Endothelial cell of umbilical vein (primary cell): ENCODE results near the gene CEP72. TPM values are rescaled to one million over a fixed set of nuclear protein-coding genes. Genes with fewer than 3 reads are reported as not detected.

ENCODE experiments used
- BruUV-seq: library from RNA; stranded (reverse); fragments of 400-500 nt; replicated peaks from 2 replicates; lab custom pipeline; 2021; lab: Mats Ljungman, UMichigan
- CTCF ChIA-PET: fragments of 300-600, 350-600 bp; sonication (Branson Sonifier 250); formaldehyde crosslinking; loops from one replicate; lab custom pipeline; 2021; ENCODE audit warnings: antibody characterized with exemption, inconsistent platforms; lab: Charles Lee
- POLR2A ChIA-PET: fragments of 300-600, 350-600 bp; sonication (Branson Sonifier 250); formaldehyde crosslinking; loops from one replicate; lab custom pipeline; 2021; ENCODE audit warnings: antibody characterized with exemption, inconsistent platforms; lab: Charles Lee
- DNase-seq: peaks from one replicate; pipeline ENCODE4 v3.0.0-alpha.2; 2011; ENCODE audit warnings: low read depth, low spot score
- FAIRE-seq: peaks from 2 replicates; lab custom pipeline; 2011; peaks lifted over from hg19 to GRCh38; lab: Jason Lieb, UNC
- H2AFZ ChIP-seq: 2 replicates; pipeline ENCODE4 v1.6.0; 2012; ENCODE audit warnings: low read depth, low read length, control low read depth, inconsistent platforms
- H3K27ac ChIP-seq: 2 replicates; pipeline ENCODE4 v1.5.1; 2011; ENCODE audit warnings: low read depth, mild to moderate bottlenecking, control low read depth, low read length, moderate library complexity; ENCODE audit not compliant: insufficient read depth
- H3K27me3 ChIP-seq, 2 experiments: 2 replicates each; pipeline versions ENCODE4 v1.6.0 to v1.6.1; 2011; ENCODE audit warnings: low read length in 2 of 2, mixed read lengths in 1 of 2; ENCODE audit not compliant: control insufficient read depth in 2 of 2, insufficient read depth in 2 of 2
- H3K36me3 ChIP-seq, 2 experiments: 2 replicates in 1 of 2; 3 replicates in 1 of 2; pipeline ENCODE4 v1.5.1; 2011; ENCODE audit warnings: low read length in 2 of 2, mild to moderate bottlenecking in 1 of 2, moderate library complexity in 1 of 2; ENCODE audit not compliant: control insufficient read depth in 2 of 2, insufficient read depth in 2 of 2; ENCODE audit errors: extremely low read depth in 1 of 2
- H3K4me1 ChIP-seq: 3 replicates; pipeline ENCODE4 v1.5.1; 2011; ENCODE audit warnings: mild to moderate bottlenecking, low read length; ENCODE audit not compliant: control insufficient read depth, insufficient read depth; ENCODE audit errors: extremely low read depth
- H3K4me2 ChIP-seq: 2 replicates; pipeline ENCODE4 v1.6.1; 2011; ENCODE audit warnings: low read length, control low read depth, mixed read lengths; ENCODE audit not compliant: insufficient read depth
- H3K4me3 ChIP-seq, 3 experiments: fragments of 200-600 bp in 1 of 3; sonication (generic), shearing (Covaris generic) in 1 of 3; replicated peaks in 1 of 3; 2 replicates each; pipeline ENCODE4 v1.5.1; 2011 to 2016; ENCODE audit warnings: control low read depth in 3 of 3, low read length in 3 of 3, mild to moderate bottlenecking in 2 of 3, inconsistent platforms in 1 of 3, low read depth in 1 of 3, moderate library complexity in 1 of 3; ENCODE audit not compliant: insufficient read depth in 1 of 3
- H3K79me2 ChIP-seq: 2 replicates; pipeline ENCODE4 v1.6.0; 2012; ENCODE audit warnings: low read length, inconsistent platforms; ENCODE audit not compliant: control insufficient read depth, insufficient read depth
- H3K9ac ChIP-seq: replicated peaks from 2 replicates; pipeline ENCODE3; 2011; ENCODE audit warnings: low read length, control low read depth; ENCODE audit not compliant: insufficient read depth; ENCODE audit errors: extremely low read depth
- H3K9me1 ChIP-seq: replicated peaks from 3 replicates; pipeline ENCODE4 v1.6.0; 2011; ENCODE audit warnings: mild to moderate bottlenecking, low read length; ENCODE audit not compliant: control insufficient read depth, insufficient read depth; ENCODE audit errors: extremely low read depth
- H3K9me3 ChIP-seq: replicated peaks from 2 replicates; pipeline ENCODE4 v1.5.1; 2012; ENCODE audit warnings: low read length, inconsistent platforms; ENCODE audit not compliant: control insufficient read depth, insufficient read depth
- H4K20me1 ChIP-seq: replicated peaks from 2 replicates; pipeline ENCODE3; 2011; ENCODE audit warnings: mild to moderate bottlenecking, low read length; ENCODE audit not compliant: control insufficient read depth, insufficient read depth; ENCODE audit errors: extremely low read depth
- CTCF ChIP-seq, 2 donors: IDR thresholded peaks; 1 replicate in 1 of 2; 2 replicates in 1 of 2; pipeline ENCODE4 v1.5.1; 2011; ENCODE audit warnings: low read length in 2 of 2, mild to moderate bottlenecking in 2 of 2, moderate library complexity in 2 of 2, control low read depth in 1 of 2, inconsistent platforms in 1 of 2, low read depth in 1 of 2; ENCODE audit not compliant: insufficient read depth in 1 of 2; ENCODE audit errors: extremely low read depth in 1 of 2
- EZH2 ChIP-seq: IDR thresholded peaks from 2 replicates; pipeline ENCODE4 v1.6.1; 2012; ENCODE audit warnings: borderline replicate concordance, low read depth, mild to moderate bottlenecking, moderate library complexity, low read length, inconsistent platforms; ENCODE audit not compliant: severe bottlenecking
- FOS ChIP-seq: IDR thresholded peaks from 2 replicates; pipeline ENCODE4 v1.6.1; 2011; ENCODE audit warnings: mild to moderate bottlenecking, low read length, moderate library complexity, borderline replicate concordance; ENCODE audit not compliant: insufficient read depth
- GATA2 ChIP-seq: IDR thresholded peaks from 2 replicates; pipeline ENCODE4 v1.7.0; 2011; ENCODE audit warnings: low read depth, mild to moderate bottlenecking, moderate library complexity, mixed read lengths, low read length; ENCODE audit not compliant: insufficient read length, insufficient read depth
- JUN ChIP-seq: IDR thresholded peaks from 2 replicates; pipeline ENCODE4 v1.6.1; 2011; ENCODE audit warnings: borderline replicate concordance, low read depth; ENCODE audit not compliant: insufficient read length, insufficient read depth
- MAX ChIP-seq: IDR thresholded peaks from 2 replicates; pipeline ENCODE4 v1.6.1; 2011; ENCODE audit not compliant: insufficient read depth, insufficient read length
- MYC ChIP-seq: IDR thresholded peaks from one replicate; pipeline ENCODE4 v1.6.1; 2011; ENCODE audit warnings: mild to moderate bottlenecking, low read depth, low read length
- POLR2A ChIP-seq: IDR thresholded peaks from 2 replicates; pipeline ENCODE4 v1.6.1; 2012; ENCODE audit warnings: low read depth, mild to moderate bottlenecking, control low read depth, low read length
- POLR2AphosphoS5 ChIP-seq: IDR thresholded peaks from 2 replicates; pipeline ENCODE4 v1.6.1; 2012; ENCODE audit warnings: low read depth, mild to moderate bottlenecking, control low read depth, low read length, moderate library complexity; ENCODE audit not compliant: insufficient read depth
- dilution Hi-C: fragments of 300-500 bp; cut with MboI; formaldehyde crosslinking; loops from one replicate; pipeline ENCODE4 v1.15.0; 2019; ENCODE audit warnings: low sequenced_read_pairs; ENCODE audit not compliant: extremely low pct_ligation_motif_present
- intact Hi-C: fragments of 100-400 bp; cut with micrococcal nuclease; formaldehyde crosslinking; loops from one replicate; pipeline ENCODE4 v1.10.0; 2022
- polyA plus RNA-seq, 4 experiments: library from polyadenylated mRNA; depleted of rRNA in 3 of 4; stranded (reverse) in 3 of 4; unstranded in 1 of 4; fragments of >200 nt; gene quantifications; 2 replicates each; pipeline versions ENCODE4 v1.2.1 to v1.2.3, GENCODE V29; 2011 to 2012; ENCODE audit warnings: missing spikeins in 1 of 4
- total RNA-seq: library from RNA; stranded (reverse); gene quantifications from 2 replicates; pipeline ENCODE4 v1.2.3, GENCODE V29; 2021

Gene CEP72
- total and polyA plus RNA-seq, 2 donors (not counting 3 experiments of a cell fraction or from before 2014, with no cell fraction given), result 2.9 to 9.5 TPM

GRCh38 chr5:619444-619843, 7.3 kb downstream of the CEP72 start:
- no TSS peak for BruUV-seq
- no peak for TF ChIP-seq GATA2
- no peak for TF ChIP-seq JUN
- no peak for TF ChIP-seq POLR2AphosphoS5
- no peak for TF ChIP-seq POLR2A
- TF ChIP-seq CTCF (IDR thresholded peaks at IDR 0.05; ENCODE audit: extremely low read depth in 1 of 2, insufficient read depth in 1 of 2, low read depth in 1 of 2, low read length in 2 of 2), result no peak
- TF ChIP-seq MAX, result no peak
- no peak for TF ChIP-seq EZH2
- no peak for TF ChIP-seq MYC
- no peak for TF ChIP-seq FOS

More at GRCh38 chr5:619444-619843, 7.3 kb downstream of the CEP72 start:
- H3K9me1 ChIP-seq, result no peaks in the 10 kb centered on the region
- H3K36me3 ChIP-seq, result peaks cover 0 to 8% of the 10 kb centered on the region in 2 experiments
- H3K4me1 ChIP-seq, result no peaks in the 10 kb centered on the region
- FAIRE-seq (no peak), DNase-seq (no peak)
- no peak overlapping the region for H3K4me2 ChIP-seq
- H3K27ac ChIP-seq, result no peak overlapping the region
- no peak overlapping the region for H2AFZ ChIP-seq
- no peak overlapping the region for H3K9ac ChIP-seq
- CTCF ChIA-PET, result interaction anchor here (0.6 kb wide), 1 partner anchor 55 kb away, joined by 3 read pairs; no protein-coding TSS in a partner anchor
- peaks cover 16% of the 10 kb centered on the region for H3K79me2 ChIP-seq
- no peaks in the 10 kb centered on the region for H4K20me1 ChIP-seq
- no peak overlapping the region for H3K4me3 ChIP-seq
- POLR2A ChIA-PET, result no interaction called here
- no peaks in the 10 kb centered on the region for H3K27me3 ChIP-seq
- H3K9me3 ChIP-seq, result no peaks in the 10 kb centered on the region
- intact Hi-C loops, result no loop called here
- dilution Hi-C loops, result no loop called here
